GM12864 (cell line): Measurements from ENCODE around the gene ZNF653.

Experiments
- DNase-seq: peaks from one replicate; pipeline ENCODE4 v3.0.0-alpha.2; 2011; ENCODE audit warnings: low read depth
- H3K4me3 ChIP-seq: 2 replicates; pipeline ENCODE4 v1.5.1; 2011; ENCODE audit warnings: mild to moderate bottlenecking, low read depth, low read length, control low read depth
- TF ChIP-seq, protein P1 (sequence below): IDR thresholded peaks from 2 replicates; pipeline ENCODE4 v1.5.1; 2011; ENCODE audit warnings: low read depth, mild to moderate bottlenecking, moderate library complexity, low read length, control low read depth, inconsistent platforms; ENCODE audit errors: missing control alignments

Gene ZNF653

GRCh38 chr19:11504502-11505031 is 1.1 kb downstream of the ZNF653 start:
- TF ChIP-seq, protein P1, sequence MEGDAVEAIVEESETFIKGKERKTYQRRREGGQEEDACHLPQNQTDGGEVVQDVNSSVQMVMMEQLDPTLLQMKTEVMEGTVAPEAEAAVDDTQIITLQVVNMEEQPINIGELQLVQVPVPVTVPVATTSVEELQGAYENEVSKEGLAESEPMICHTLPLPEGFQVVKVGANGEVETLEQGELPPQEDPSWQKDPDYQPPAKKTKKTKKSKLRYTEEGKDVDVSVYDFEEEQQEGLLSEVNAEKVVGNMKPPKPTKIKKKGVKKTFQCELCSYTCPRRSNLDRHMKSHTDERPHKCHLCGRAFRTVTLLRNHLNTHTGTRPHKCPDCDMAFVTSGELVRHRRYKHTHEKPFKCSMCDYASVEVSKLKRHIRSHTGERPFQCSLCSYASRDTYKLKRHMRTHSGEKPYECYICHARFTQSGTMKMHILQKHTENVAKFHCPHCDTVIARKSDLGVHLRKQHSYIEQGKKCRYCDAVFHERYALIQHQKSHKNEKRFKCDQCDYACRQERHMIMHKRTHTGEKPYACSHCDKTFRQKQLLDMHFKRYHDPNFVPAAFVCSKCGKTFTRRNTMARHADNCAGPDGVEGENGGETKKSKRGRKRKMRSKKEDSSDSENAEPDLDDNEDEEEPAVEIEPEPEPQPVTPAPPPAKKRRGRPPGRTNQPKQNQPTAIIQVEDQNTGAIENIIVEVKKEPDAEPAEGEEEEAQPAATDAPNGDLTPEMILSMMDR: no peak
- DNase-seq: no peak
- H3K4me3 ChIP-seq: peak overlapping the region; percentile 82

DNA sequence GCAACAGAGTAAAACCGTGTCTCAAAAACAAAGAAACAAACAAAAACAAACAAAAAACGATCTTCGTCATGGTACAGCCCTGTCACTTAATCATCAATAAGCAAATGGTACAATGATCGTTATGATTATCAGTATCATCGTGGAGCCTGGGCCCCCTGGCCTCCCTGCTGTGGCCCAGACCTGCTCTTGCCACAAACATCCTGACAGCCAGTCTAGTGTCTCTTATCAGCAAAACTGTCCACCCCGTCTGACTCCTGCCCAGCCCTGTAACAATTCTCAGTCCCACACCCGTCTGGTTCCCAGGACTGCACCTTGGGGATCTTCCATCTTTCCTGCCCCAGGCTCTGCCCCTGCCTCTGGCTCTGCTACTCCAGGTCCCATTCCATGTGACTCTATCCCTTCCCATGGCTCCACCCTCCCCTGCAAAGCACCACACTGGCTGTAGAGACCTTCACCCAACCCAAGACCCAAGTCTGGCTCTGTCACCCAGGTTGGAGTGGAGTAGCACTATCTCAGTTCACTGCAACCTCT is 5.7 kb downstream of the ZNF653 start:
- TF ChIP-seq, protein P1: no peak
- H3K4me3 ChIP-seq: no peak overlapping the region
- no peak for DNase-seq

DNA sequence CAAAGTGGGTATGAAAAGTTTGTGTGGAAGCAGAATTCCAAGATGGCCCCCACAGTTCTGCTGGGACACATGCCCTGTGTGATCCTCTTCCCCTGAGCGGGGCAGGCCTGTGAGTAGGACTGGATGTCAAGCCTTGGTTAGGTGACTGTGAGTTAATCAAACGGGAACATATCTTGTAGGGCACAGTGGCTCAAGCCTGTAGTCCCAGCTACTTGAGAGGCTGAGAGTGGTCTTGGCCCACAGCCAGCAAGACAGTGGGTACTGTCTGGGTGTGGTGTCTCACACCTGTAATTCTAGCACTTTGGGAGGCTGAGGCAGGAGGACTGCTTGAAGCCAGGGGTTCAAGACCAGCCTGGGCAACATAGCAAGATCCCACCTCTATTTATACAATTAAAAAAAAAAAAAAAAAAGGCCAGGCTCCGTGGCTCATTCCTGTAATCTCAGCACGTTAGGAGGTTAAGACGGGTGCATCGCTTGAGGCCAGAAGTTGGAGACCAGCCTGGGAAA is 6.4 kb downstream of the ZNF653 start:
- no peak for DNase-seq
- TF ChIP-seq, protein P1: no peak
- H3K4me3 ChIP-seq: no peak overlapping the region

DNA sequence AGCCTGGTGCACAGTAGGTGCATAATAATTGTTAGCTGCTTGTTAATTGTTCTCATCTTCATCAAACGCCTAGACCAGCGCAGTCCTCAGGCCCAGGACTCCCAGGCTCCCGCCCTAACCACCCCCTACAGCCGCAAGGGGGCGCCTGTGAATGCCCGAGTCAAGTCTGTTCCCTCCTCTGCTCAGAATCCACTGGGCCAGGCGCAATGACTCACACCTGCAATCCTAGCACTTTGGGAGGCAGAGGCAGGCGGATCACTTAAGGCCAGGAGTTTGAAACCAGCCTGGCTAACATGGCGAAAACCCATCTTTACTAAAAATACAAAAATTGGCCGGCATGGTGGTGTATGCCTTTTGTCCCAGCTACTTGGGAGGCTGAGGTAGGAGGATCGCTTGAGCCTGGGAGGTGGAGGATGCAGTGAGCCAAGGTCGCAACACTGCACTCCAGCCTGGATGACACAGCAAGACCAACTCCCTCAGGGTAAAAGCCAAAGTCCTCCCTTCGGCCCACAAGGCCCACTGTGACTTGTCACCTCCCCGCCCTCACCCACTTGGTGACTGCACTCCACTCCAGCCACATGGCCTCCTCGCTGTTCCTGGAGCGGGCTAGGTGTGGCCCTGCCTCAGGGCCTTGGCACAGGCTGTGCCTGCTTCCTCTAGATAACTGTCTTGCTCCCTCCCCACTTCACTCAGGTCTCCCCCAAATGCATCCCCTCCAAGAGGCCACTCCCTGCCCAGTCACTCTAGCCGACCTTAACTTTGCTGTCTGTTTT is 9.1 kb downstream of the ZNF653 start:
- TF ChIP-seq, protein P1: peak; percentile 81
- H3K4me3 ChIP-seq: no peak overlapping the region
- no peak for DNase-seq

- no peak overlapping the region for H3K4me3 ChIP-seq
- no peak for DNase-seq
- TF ChIP-seq, protein P1: no peak
Measured at GRCh38 chr19:11495885-11496284, 9.8 kb downstream of the ZNF653 start.

- no peak for DNase-seq
- no peak overlapping the region for H3K4me3 ChIP-seq
- TF ChIP-seq, protein P1: no peak
Measured at GRCh38 chr19:11495481-11495880, 10.2 kb downstream of the ZNF653 start.
